Fibroblast of lung (primary cell): ENCODE results near the gene ZNF557. TPM values are rescaled to one million over a fixed set of nuclear protein-coding genes. Genes with fewer than 3 reads are reported as not detected.

Experiments used
- DNase-seq, 2 donors: peaks; one replicate each; pipeline versions ENCODE4 v3.0.0 to v3.0.0-alpha.2; 2010; ENCODE audit warnings: low read depth in 2 of 2
- H2AFZ ChIP-seq: 2 replicates; pipeline ENCODE4 v1.5.1; 2012; ENCODE audit warnings: low read length, control low read depth, inconsistent platforms
- H3K27ac ChIP-seq: 2 replicates; pipeline ENCODE4 v1.5.1; 2011; ENCODE audit warnings: low read length, control low read depth; ENCODE audit not compliant: insufficient read depth
- H3K27me3 ChIP-seq: 2 replicates; pipeline ENCODE4 v1.5.1; 2011; ENCODE audit warnings: mild to moderate bottlenecking, low read length; ENCODE audit not compliant: control insufficient read depth, insufficient read depth
- H3K36me3 ChIP-seq: 2 replicates; pipeline ENCODE4 v1.5.1; 2011; ENCODE audit warnings: low read length; ENCODE audit not compliant: control insufficient read depth, insufficient read depth
- H3K4me1 ChIP-seq: 2 replicates; pipeline ENCODE4 v1.5.1; 2011; ENCODE audit warnings: low read length; ENCODE audit not compliant: control insufficient read depth, insufficient read depth; ENCODE audit errors: extremely low read depth
- H3K4me2 ChIP-seq: 2 replicates; pipeline ENCODE4 v1.5.1; 2011; ENCODE audit warnings: low read length, control low read depth; ENCODE audit not compliant: insufficient read depth; ENCODE audit errors: extremely low read depth
- H3K4me3 ChIP-seq, 4 experiments: fragments of 200-600 bp in 1 of 4; sonication (generic) in 1 of 4; replicated peaks in 1 of 4; 2 replicates each; pipeline ENCODE4 v1.5.1; 2011 to 2016; ENCODE audit warnings: low read length in 4 of 4, low read depth in 3 of 4, mild to moderate bottlenecking in 3 of 4, control low read depth in 2 of 4, inconsistent platforms in 1 of 4, mixed read lengths in 1 of 4; ENCODE audit not compliant: insufficient read depth in 1 of 4; ENCODE audit errors: control extremely low read depth in 1 of 4
- H3K79me2 ChIP-seq: 2 replicates; pipeline ENCODE4 v1.5.1; 2012; ENCODE audit warnings: mild to moderate bottlenecking, low read length, inconsistent platforms; ENCODE audit not compliant: control insufficient read depth, insufficient read depth
- H3K9ac ChIP-seq: 2 replicates; pipeline ENCODE4 v1.5.1; 2011; ENCODE audit warnings: mild to moderate bottlenecking, low read length, control low read depth; ENCODE audit not compliant: insufficient read depth
- H3K9me3 ChIP-seq: 2 replicates; pipeline ENCODE4 v1.5.1; 2012; ENCODE audit warnings: low read depth, low read length; ENCODE audit not compliant: control insufficient read depth, insufficient read depth
- H4K20me1 ChIP-seq: 2 replicates; pipeline ENCODE4 v1.5.1; 2011; ENCODE audit warnings: low read length; ENCODE audit not compliant: control insufficient read depth, insufficient read depth; ENCODE audit errors: extremely low read depth
- CTCF ChIP-seq, 2 donors: IDR thresholded peaks in 1 of 2; conservative IDR thresholded peaks in 1 of 2; 1 replicate in 1 of 2; 2 replicates in 1 of 2; pipeline ENCODE4 v1.5.1; 2011 to 2012; ENCODE audit warnings: low read length in 2 of 2, control low read depth in 1 of 2, inconsistent platforms in 1 of 2, low read depth in 1 of 2, mild to moderate bottlenecking in 1 of 2
- EZH2 ChIP-seq: IDR thresholded peaks from 2 replicates; pipeline ENCODE4 v1.5.1; 2012; ENCODE audit warnings: low read length, control low read depth, mild to moderate bottlenecking; ENCODE audit errors: missing control alignments
- polyA plus RNA-seq, 2 donors: library from polyadenylated mRNA; depleted of rRNA in 1 of 2; stranded (reverse) in 1 of 2; unstranded in 1 of 2; fragments of >200 nt; gene quantifications; 2 replicates each; pipeline ENCODE4 v1.2.1, GENCODE V29; 2011 to 2012; ENCODE audit warnings: missing spikeins in 1 of 2
- total RNA-seq: library from RNA; depleted of rRNA; stranded (reverse); fragments of >200 nt; gene quantifications from 2 replicates; pipeline ENCODE4 v1.2.1, GENCODE V29; 2014

ZNF557 gene
- total and polyA plus RNA-seq, 2 donors (not counting 1 experiment from before 2014, with no cell fraction given): 2.9 to 18.3 TPM

GRCh38 chr19:7088999-7089398 lies 19.5 kb downstream of the ZNF557 start:
- Histone ChIP-seq H3K4me1 (no peaks in the 10 kb centered on the region), H3K27ac (no peak overlapping the region), H3K36me3 (peaks cover 1% of the 10 kb centered on the region), H4K20me1 (no peaks in the 10 kb centered on the region), H3K4me3 (no peak overlapping the region), H2AFZ (no peak overlapping the region), H3K9me3 (peaks cover 1% of the 10 kb centered on the region), H3K79me2 (no peaks in the 10 kb centered on the region), H3K9ac (no peak overlapping the region), H3K4me2 (no peak overlapping the region), H3K27me3 (no peaks in the 10 kb centered on the region)
- DNase-seq: no peak
- TF ChIP-seq EZH2: no peak
- TF ChIP-seq CTCF (conservative IDR thresholded peaks at IDR 0.05 in 1 of 2, IDR thresholded peaks at IDR 0.05 in 1 of 2; ENCODE audit: low read depth in 1 of 2, low read length in 2 of 2): no peak

GRCh38 chr19:7098096-7098495 lies 28.6 kb downstream of the ZNF557 start:
- H3K4me2 ChIP-seq: peak overlapping the region; percentile 87
- H2AFZ ChIP-seq: no peak overlapping the region
- H3K27ac ChIP-seq: no peak overlapping the region
- H3K4me3 ChIP-seq: peak overlapping the region in 3 of 4 experiments; percentile 77 to 89 (median 79)
- no peaks in the 10 kb centered on the region for H3K4me1 ChIP-seq
- no peak for TF ChIP-seq EZH2
- TF ChIP-seq CTCF (conservative IDR thresholded peaks at IDR 0.05 in 1 of 2, IDR thresholded peaks at IDR 0.05 in 1 of 2; ENCODE audit: low read depth in 1 of 2, low read length in 2 of 2): no peak
- no peaks in the 10 kb centered on the region for H3K36me3 ChIP-seq
- no peaks in the 10 kb centered on the region for H3K79me2 ChIP-seq
- no peaks in the 10 kb centered on the region for H3K9me3 ChIP-seq
- no peak for DNase-seq
- no peaks in the 10 kb centered on the region for H3K27me3 ChIP-seq
- H4K20me1 ChIP-seq: no peaks in the 10 kb centered on the region
- H3K9ac ChIP-seq: no peak overlapping the region

- Histone ChIP-seq H3K9ac (peak overlapping the region; percentile 86), H3K4me2 (peak overlapping the region; percentile 87), H3K27ac (peak overlapping the region; percentile 93), H3K4me1 (no peaks in the 10 kb centered on the region), H3K4me3 (peak overlapping the region; percentile 72 to 89 (median 78)), H3K27me3 (no peaks in the 10 kb centered on the region), H4K20me1 (no peaks in the 10 kb centered on the region), H2AFZ (peak overlapping the region; percentile 97), H3K79me2 (no peaks in the 10 kb centered on the region), H3K9me3 (no peaks in the 10 kb centered on the region), H3K36me3 (no peaks in the 10 kb centered on the region)
- no peak for TF ChIP-seq EZH2
- TF ChIP-seq CTCF (conservative IDR thresholded peaks at IDR 0.05 in 1 of 2, IDR thresholded peaks at IDR 0.05 in 1 of 2; ENCODE audit: low read depth in 1 of 2, low read length in 2 of 2): no peak
- DNase-seq: peak; percentile 87 to 91
Measured at GRCh38 chr19:7098701-7099596, 29.4 kb downstream of the ZNF557 start.
